ENCODE measurements around the gene FAM228A. TPM values are rescaled to one million over a fixed set of nuclear protein-coding genes. Genes with fewer than 3 reads are reported as not detected.
"Not testable (repeated sequence)": the region's sequence is repeated elsewhere in the genome, so short reads cannot be mapped to it uniquely, and the experiment has no call there.

The FAM228A gene
- total RNA-seq, 2 donors from 2014 or later: 0.17 to 0.52 TPM

DNA sequence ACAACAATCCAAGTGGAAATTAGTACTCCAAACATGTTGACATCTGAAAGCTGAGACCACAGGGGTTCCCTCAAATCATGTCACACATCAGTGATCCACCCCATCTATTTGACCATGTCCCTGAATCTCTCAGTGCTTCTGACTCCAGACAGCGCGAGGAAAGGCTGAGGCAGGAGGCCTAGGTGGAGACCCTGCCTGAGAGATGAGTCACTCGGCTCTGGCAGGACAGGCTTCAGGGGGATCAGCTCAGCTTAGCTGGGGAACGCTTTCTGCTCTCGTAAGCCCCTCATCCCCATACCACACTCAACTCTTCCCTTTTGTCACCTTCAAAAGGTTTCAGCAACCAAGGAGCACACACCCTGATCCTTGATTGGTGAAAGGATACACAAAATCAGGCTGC is 5.8 kb upstream of the FAM228A start:
- H3K27me3 Mint-ChIP-seq: peaks cover 6% of the 10 kb centered on the region
- ATAC-seq (no peak), DNase-seq (no peak)
- peaks cover 2% of the 10 kb centered on the region for H3K4me1 Mint-ChIP-seq
- H3K36me3 Mint-ChIP-seq (ENCODE audit: low read depth): peaks cover 7% of the 10 kb centered on the region
- no peak overlapping the region for H3K27ac Mint-ChIP-seq
- H3K9me3 ChIP-seq (ENCODE audit: control insufficient read depth, low read length, poor library complexity, severe bottlenecking): no peaks in the 10 kb centered on the region
- no peak overlapping the region for H3K4me3 Mint-ChIP-seq

- peaks cover 2% of the 10 kb centered on the region for H3K36me3 Mint-ChIP-seq (ENCODE audit: low read depth)
- no peak for ATAC-seq
- no peaks in the 10 kb centered on the region for H3K27me3 Mint-ChIP-seq
- no peaks in the 10 kb centered on the region for H3K9me3 ChIP-seq (ENCODE audit: control insufficient read depth, low read length, poor library complexity, severe bottlenecking)
- H3K4me3 Mint-ChIP-seq: no peak overlapping the region
- no peak overlapping the region for H3K27ac Mint-ChIP-seq
- H3K4me1 Mint-ChIP-seq: no peaks in the 10 kb centered on the region
- no peak for DNase-seq
Measured at GRCh38 chr2:24175631-24176187, 856 bp downstream of the FAM228A start.

- no peaks in the 10 kb centered on the region for H3K4me1 Mint-ChIP-seq
- no peaks in the 10 kb centered on the region for H3K27me3 Mint-ChIP-seq
- no peak for ATAC-seq
- no peak overlapping the region for H3K27ac Mint-ChIP-seq
- H3K9me3 ChIP-seq (ENCODE audit: control insufficient read depth, low read length, poor library complexity, severe bottlenecking): no peaks in the 10 kb centered on the region
- H3K4me3 Mint-ChIP-seq: no peak overlapping the region
- peaks cover 2% of the 10 kb centered on the region for H3K36me3 Mint-ChIP-seq (ENCODE audit: low read depth)
- no peak for DNase-seq
Measured at GRCh38 chr2:24176326-24176725, 1.5 kb downstream of the FAM228A start.

GRCh38 chr2:24179683-24180082 is 4.8 kb downstream of the FAM228A start:
- no peaks in the 10 kb centered on the region for H3K36me3 Mint-ChIP-seq (ENCODE audit: low read depth)
- DNase-seq: no peak
- peaks cover 2% of the 10 kb centered on the region for H3K4me1 Mint-ChIP-seq
- no peaks in the 10 kb centered on the region for H3K9me3 ChIP-seq (ENCODE audit: control insufficient read depth, low read length, poor library complexity, severe bottlenecking)
- H3K27ac Mint-ChIP-seq: no peak overlapping the region
- no peak for ATAC-seq
- H3K4me3 Mint-ChIP-seq: no peak overlapping the region
- no peaks in the 10 kb centered on the region for H3K27me3 Mint-ChIP-seq

DNA sequence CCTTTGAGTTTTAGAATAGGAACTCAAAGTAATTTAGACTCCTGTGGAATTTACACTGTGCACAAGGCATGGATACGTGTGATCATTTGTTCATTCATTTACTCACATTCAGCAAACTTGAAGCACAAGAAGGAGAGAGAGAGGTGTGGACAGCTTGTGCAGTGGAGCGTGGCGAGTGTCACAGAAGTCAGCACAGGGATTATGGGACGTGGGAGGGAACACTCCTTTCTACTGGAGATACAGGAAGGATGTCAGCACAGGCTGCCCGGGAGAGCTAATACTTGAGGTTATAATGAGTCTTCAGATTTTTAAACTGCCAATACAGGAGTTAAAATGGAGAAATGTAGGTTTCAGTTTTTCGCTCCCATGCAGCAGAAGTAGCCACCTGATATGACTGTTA is 7.0 kb downstream of the FAM228A start:
- no peak for DNase-seq
- Mint-ChIP-seq H3K27me3 (no peaks in the 10 kb centered on the region), H3K4me3 (no peak overlapping the region), H3K27ac (no peak overlapping the region), H3K36me3 (ENCODE audit: low read depth) (no peaks in the 10 kb centered on the region), H3K4me1 (peaks cover 2% of the 10 kb centered on the region)
- ATAC-seq: no peak
- no peaks in the 10 kb centered on the region for H3K9me3 ChIP-seq (ENCODE audit: control insufficient read depth, low read length, poor library complexity, severe bottlenecking)

DNA sequence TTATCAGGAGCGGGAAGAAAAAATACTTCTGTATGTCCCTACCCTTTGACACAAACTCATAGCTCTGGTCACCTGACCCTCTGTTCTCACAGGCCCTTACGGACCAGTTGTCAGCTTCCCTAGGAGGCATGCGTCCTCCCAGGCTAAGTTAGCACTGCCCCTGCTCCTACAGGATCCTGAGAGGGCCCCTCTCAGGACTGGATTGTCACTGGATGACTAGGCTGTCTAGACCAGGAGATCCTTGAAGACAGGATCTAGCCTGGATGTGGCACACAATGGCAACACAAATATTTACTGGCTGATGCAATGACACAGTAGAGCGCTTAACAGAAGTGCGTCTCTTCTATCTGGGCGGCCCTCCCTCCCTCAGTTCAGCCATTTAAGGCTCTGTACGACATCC is 7.7 kb downstream of the FAM228A start:
- Mint-ChIP-seq H3K4me1 (peaks cover 2% of the 10 kb centered on the region), H3K4me3 (no peak overlapping the region), H3K27ac (no peak overlapping the region), H3K36me3 (ENCODE audit: low read depth) (peaks cover 4% of the 10 kb centered on the region), H3K27me3 (no peaks in the 10 kb centered on the region)
- ATAC-seq (no peak), DNase-seq (no peak)
- no peaks in the 10 kb centered on the region for H3K9me3 ChIP-seq (ENCODE audit: control insufficient read depth, low read length, poor library complexity, severe bottlenecking)

DNA sequence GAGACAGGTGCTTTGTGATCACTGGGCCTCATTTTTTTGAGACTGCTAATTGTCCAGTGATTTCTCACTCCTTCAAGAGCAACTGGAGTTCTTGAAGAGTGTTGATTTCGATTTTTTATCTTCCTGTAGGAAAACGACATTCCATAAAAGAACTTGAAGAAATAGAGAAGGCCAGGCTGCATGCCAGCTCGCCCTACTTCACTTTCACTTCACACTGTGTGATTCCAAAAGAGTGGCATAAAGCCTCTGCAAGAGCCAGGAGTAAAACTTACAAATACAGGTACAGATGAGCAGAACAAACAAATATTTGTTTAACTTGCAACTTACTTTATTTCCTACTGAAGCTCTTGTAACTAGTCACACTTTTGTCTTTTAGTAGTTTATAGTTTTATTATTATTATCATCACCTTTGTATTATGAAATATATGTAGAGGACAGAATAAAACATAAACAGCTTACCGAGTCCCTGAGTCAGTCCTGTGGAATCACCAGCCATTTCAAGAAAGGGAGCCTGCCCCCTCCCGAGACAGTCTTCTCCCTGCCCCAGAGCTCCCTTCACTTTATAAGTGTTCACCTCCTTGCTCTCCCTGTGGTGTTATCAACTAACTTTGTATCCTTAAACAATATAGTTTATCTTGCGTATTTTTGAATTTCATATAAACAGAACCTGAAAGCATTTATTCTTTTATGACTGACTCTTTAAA is 8.7 kb downstream of the FAM228A start:
- no peak overlapping the region for H3K4me3 Mint-ChIP-seq
- H3K9me3 ChIP-seq (ENCODE audit: control insufficient read depth, low read length, poor library complexity, severe bottlenecking): no peaks in the 10 kb centered on the region
- H3K4me1 Mint-ChIP-seq: peaks cover 2% of the 10 kb centered on the region
- H3K27me3 Mint-ChIP-seq: no peaks in the 10 kb centered on the region
- ATAC-seq: no peak
- H3K36me3 Mint-ChIP-seq (ENCODE audit: low read depth): peaks cover 4% of the 10 kb centered on the region
- DNase-seq: no peak
- no peak overlapping the region for H3K27ac Mint-ChIP-seq

DNA sequence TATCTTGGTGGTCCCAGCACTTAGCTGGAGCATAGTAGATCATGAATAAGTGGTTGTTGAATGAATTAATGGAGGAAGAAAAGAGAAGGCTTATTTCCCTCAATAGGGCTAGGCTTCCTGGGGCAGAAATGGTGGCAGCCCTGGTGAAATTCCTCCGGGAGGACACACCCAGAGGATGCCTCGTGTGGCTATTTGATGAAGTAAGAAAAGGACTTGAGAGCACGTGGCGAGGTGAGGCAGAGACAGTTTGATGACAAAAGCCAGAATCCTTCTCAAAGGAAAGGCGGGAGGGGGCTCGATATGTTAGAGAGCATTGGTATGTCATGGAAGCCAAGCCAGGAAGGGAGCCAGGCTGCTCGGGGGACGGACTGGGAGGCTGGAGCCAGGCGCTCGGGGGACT is 14.7 kb downstream of the FAM228A start:
- Mint-ChIP-seq H3K27ac (no peak overlapping the region), H3K4me3 (no peak overlapping the region), H3K4me1 (no peaks in the 10 kb centered on the region), H3K27me3 (no peaks in the 10 kb centered on the region), H3K36me3 (ENCODE audit: low read depth) (peaks cover 6% of the 10 kb centered on the region)
- H3K9me3 ChIP-seq (ENCODE audit: control insufficient read depth, low read length, poor library complexity, severe bottlenecking): no peaks in the 10 kb centered on the region
- DNase-seq: no peak
- ATAC-seq: no peak

DNA sequence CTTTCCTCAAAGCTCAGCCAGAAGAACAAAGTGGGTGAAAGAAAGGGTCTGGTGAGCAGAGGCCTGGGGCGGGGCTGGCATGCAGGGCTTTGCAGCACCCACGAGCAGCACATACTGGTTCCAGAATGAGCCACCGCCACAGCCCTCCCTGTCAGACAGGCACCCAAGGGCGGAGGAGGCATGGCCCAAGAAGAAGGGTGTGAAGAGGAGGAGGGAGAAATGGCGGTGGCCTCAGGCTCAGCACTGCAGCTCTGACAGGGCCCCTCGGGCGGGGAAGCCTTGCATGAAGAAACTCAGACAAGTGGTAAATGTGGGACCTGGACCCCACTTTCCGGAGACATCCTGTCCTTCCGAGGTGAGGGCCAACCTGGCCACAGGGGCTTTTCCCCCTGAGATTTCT is 15.7 kb downstream of the FAM228A start:
- no peaks in the 10 kb centered on the region for H3K27me3 Mint-ChIP-seq

GRCh38 chr2:24191156-24191555 is 16.3 kb downstream of the FAM228A start:
- no peaks in the 10 kb centered on the region for H3K4me1 Mint-ChIP-seq
- ATAC-seq: no peak
- no peak for DNase-seq
- H3K4me3 Mint-ChIP-seq: no peak overlapping the region
- peaks cover 6% of the 10 kb centered on the region for H3K36me3 Mint-ChIP-seq (ENCODE audit: low read depth)
- no peaks in the 10 kb centered on the region for H3K27me3 Mint-ChIP-seq
- no peaks in the 10 kb centered on the region for H3K9me3 ChIP-seq (ENCODE audit: control insufficient read depth, low read length, poor library complexity, severe bottlenecking)
- H3K27ac Mint-ChIP-seq: no peak overlapping the region

More for the DNA sequence above, 15.7 kb downstream of the FAM228A start:
- Mint-ChIP-seq H3K27ac (no peak overlapping the region), H3K4me1 (no peaks in the 10 kb centered on the region), H3K36me3 (ENCODE audit: low read depth) (peaks cover 6% of the 10 kb centered on the region), H3K4me3 (no peak overlapping the region)
- ATAC-seq (no peak), DNase-seq (no peak)
- no peaks in the 10 kb centered on the region for H3K9me3 ChIP-seq (ENCODE audit: control insufficient read depth, low read length, poor library complexity, severe bottlenecking)

GRCh38 chr2:24191848-24192247 is 17.0 kb downstream of the FAM228A start:
- no peak overlapping the region for H3K27ac Mint-ChIP-seq
- H3K27me3 Mint-ChIP-seq: no peaks in the 10 kb centered on the region
- H3K9me3 ChIP-seq (ENCODE audit: control insufficient read depth, low read length, poor library complexity, severe bottlenecking): no peaks in the 10 kb centered on the region
- ATAC-seq: no peak
- peaks cover 6% of the 10 kb centered on the region for H3K36me3 Mint-ChIP-seq (ENCODE audit: low read depth)
- DNase-seq: no peak
- H3K4me3 Mint-ChIP-seq: no peak overlapping the region
- no peaks in the 10 kb centered on the region for H3K4me1 Mint-ChIP-seq

GRCh38 chr2:24197213-24197612 is 22.4 kb downstream of the FAM228A start:
- H3K36me3 Mint-ChIP-seq (ENCODE audit: low read depth); H3K4me1 Mint-ChIP-seq; H3K9me3 ChIP-seq (ENCODE audit: control insufficient read depth, low read length, poor library complexity, severe bottlenecking); H3K4me3 Mint-ChIP-seq; ATAC-seq; DNase-seq; H3K27ac Mint-ChIP-seq; H3K27me3 Mint-ChIP-seq: not testable (repeated sequence)

DNA sequence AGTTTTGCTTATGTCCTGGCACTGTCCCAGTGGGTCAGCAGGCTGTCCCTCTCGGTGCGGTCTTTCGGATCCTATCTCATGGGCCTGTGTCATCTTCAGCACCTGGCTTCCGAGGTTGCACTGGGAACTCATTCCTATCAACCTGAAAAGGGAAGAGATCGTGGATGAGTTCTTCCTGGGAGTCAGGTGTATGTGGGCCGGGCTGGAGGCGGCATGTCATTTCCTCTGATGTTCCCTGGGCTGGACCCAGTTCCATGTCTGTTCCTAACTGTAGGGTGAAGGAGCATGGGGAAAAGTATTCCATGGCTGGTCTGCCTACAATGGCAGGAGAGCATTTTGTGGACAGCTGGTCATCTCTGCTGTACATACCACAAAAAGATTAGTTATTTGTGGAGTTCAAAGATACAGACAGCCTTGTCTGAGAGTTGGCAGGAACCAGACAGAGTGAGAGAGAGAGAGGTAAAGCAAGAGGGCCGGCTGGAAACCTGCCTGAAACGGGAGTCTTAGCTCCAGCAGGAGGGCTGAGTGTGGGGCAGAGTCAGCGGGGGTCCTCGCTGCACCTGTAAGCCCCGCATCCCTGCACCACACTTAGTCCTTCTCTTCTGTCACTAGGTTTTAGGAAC is 25.2 kb downstream of the FAM228A start:
- no peaks in the 10 kb centered on the region for H3K9me3 ChIP-seq (ENCODE audit: control insufficient read depth, low read length, poor library complexity, severe bottlenecking)
- peaks cover 2% of the 10 kb centered on the region for H3K36me3 Mint-ChIP-seq (ENCODE audit: low read depth)
- ATAC-seq: no peak
- no peak overlapping the region for H3K27ac Mint-ChIP-seq
- no peaks in the 10 kb centered on the region for H3K27me3 Mint-ChIP-seq
- H3K4me3 Mint-ChIP-seq: no peak overlapping the region
- peaks cover 2% of the 10 kb centered on the region for H3K4me1 Mint-ChIP-seq
- no peak for DNase-seq

DNA sequence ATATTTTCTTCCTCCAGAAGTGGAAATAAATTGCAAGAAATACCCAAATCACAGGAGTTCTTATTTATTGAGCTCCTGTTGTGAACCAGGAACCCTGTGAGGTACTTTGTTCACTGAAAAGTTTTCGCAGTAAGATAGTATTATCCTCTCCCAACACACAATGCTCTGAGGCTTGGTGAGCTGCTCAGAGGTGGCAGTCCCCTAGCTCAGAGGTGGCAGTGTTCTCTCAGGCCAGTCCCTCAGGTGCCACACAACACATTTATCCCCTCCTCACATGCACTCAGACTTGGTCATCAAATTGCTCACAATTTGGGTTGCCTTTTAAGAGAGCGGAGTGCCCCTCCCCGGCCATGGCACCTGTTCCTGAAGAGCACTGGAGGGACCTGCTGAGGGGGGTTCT is 25.9 kb downstream of the FAM228A start:
- no peak for ATAC-seq
- Mint-ChIP-seq H3K27ac (no peak overlapping the region), H3K4me3 (no peak overlapping the region), H3K4me1 (peaks cover 2% of the 10 kb centered on the region), H3K27me3 (no peaks in the 10 kb centered on the region), H3K36me3 (ENCODE audit: low read depth) (peaks cover 6% of the 10 kb centered on the region)
- no peaks in the 10 kb centered on the region for H3K9me3 ChIP-seq (ENCODE audit: control insufficient read depth, low read length, poor library complexity, severe bottlenecking)
- DNase-seq: no peak

Measured in T-helper 17 cell (primary cell).